Effector CD8-positive, alpha-beta T cell (primary cell): ENCODE data around the gene GPR151.

Source experiments
- DNase-seq: peaks from one replicate; lab custom pipeline; 2025; lab: John Stamatoyannopoulos, UW

Gene GPR151

GRCh38 chr5:146520731-146521130, 4.7 kb upstream of the GPR151 start:
- DNase-seq = no peak

GRCh38 chr5:146519554-146519953, 3.6 kb upstream of the GPR151 start:
- no peak for DNase-seq

GRCh38 chr5:146515473-146516150, 378 bp downstream of the GPR151 start:
- DNase-seq = no peak

- DNase-seq = no peak
These were observed 1.4 kb downstream of the GPR151 start for GRCh38 chr5:146514575-146514974.

GRCh38 chr5:146513462-146513861, 2.5 kb downstream of the GPR151 start:
- no peak for DNase-seq

- DNase-seq = no peak
These were observed 5.3 kb downstream of the GPR151 start for GRCh38 chr5:146510559-146511125.

GRCh38 chr5:146507428-146507827, 8.6 kb downstream of the GPR151 start:
- DNase-seq = no peak

- no peak for DNase-seq
These were observed 16.3 kb downstream of the GPR151 start for GRCh38 chr5:146499680-146500079.

- no peak for DNase-seq
These were observed 21.3 kb downstream of the GPR151 start for GRCh38 chr5:146494656-146495055.

- no peak for DNase-seq
These were observed 25.7 kb downstream of the GPR151 start for GRCh38 chr5:146490089-146490843.

- DNase-seq = no peak
These were observed 31.1 kb downstream of the GPR151 start for GRCh38 chr5:146484714-146485391.

GRCh38 chr5:146482775-146483174, 33.2 kb downstream of the GPR151 start:
- no peak for DNase-seq

GRCh38 chr5:146475906-146476305, 40.1 kb downstream of the GPR151 start:
- no peak for DNase-seq

- no peak for DNase-seq
These were observed 40.7 kb downstream of the GPR151 start for GRCh38 chr5:146475190-146475780.

- no peak for DNase-seq
These were observed 41.9 kb downstream of the GPR151 start for GRCh38 chr5:146474065-146474464.

GRCh38 chr5:146467760-146468159, 48.2 kb downstream of the GPR151 start:
- no peak for DNase-seq

- DNase-seq = no peak
These were observed 49.3 kb downstream of the GPR151 start for GRCh38 chr5:146466521-146467349.

GRCh38 chr5:146463446-146463845, 52.5 kb downstream of the GPR151 start:
- DNase-seq = no peak
